GM20000 (cell line): ENCODE data around the gene STXBP4.
"Not testable (repeated sequence)": the region's sequence is repeated elsewhere in the genome, so short reads cannot be mapped to it uniquely, and the experiment has no call there.

Experiments
- DNase-seq: peaks from one replicate; pipeline ENCODE4 v3.0.0; 2012; ENCODE audit warnings: low spot score
- CTCF ChIP-seq: IDR thresholded peaks from 2 replicates; pipeline ENCODE4 v1.5.1; 2012; ENCODE audit warnings: mild to moderate bottlenecking, control low read depth; ENCODE audit errors: extremely low read depth, missing control alignments

STXBP4 gene

GRCh38 chr17:55062921-55063320, 94.4 kb downstream of the STXBP4 start:
- no peak for DNase-seq
- no peak for TF ChIP-seq CTCF

- DNase-seq: no peak
- no peak for TF ChIP-seq CTCF
These were observed 95.6 kb downstream of the STXBP4 start for GRCh38 chr17:55063885-55064874.

GRCh38 chr17:55067697-55068439, 99.3 kb downstream of the STXBP4 start:
- DNase-seq: no peak

GRCh38 chr17:55068862-55069811, 100.6 kb downstream of the STXBP4 start:
- no peak for TF ChIP-seq CTCF
- DNase-seq: no peak

More at GRCh38 chr17:55067697-55068439, 99.3 kb downstream of the STXBP4 start:
- TF ChIP-seq CTCF: no peak

- DNase-seq: no peak
- TF ChIP-seq CTCF: no peak
These were observed 101.5 kb downstream of the STXBP4 start for GRCh38 chr17:55069983-55070529.

GRCh38 chr17:55072898-55073297, 104.3 kb downstream of the STXBP4 start:
- DNase-seq: no peak
- no peak for TF ChIP-seq CTCF

- DNase-seq: not testable (repeated sequence)
These were observed 104.9 kb downstream of the STXBP4 start for GRCh38 chr17:55073467-55073866.
